Brain microvascular endothelial cell (primary cell): ENCODE data around the gene GNAT3.

Experiments
- DNase-seq: peaks from one replicate; pipeline ENCODE4 v3.0.0-alpha.2; 2020
- H3K27ac ChIP-seq: fragments of 250-450 bp; sonication (Bioruptor Pico); 2 replicates; pipeline ENCODE4 v1.5.1; 2020; ENCODE audit warnings: mild to moderate bottlenecking, moderate library complexity
- H3K27me3 ChIP-seq: fragments of 250-450 bp; sonication (Bioruptor Pico); replicated peaks from 2 replicates; pipeline ENCODE4 v1.5.1; 2020; ENCODE audit warnings: mild to moderate bottlenecking
- H3K36me3 ChIP-seq: fragments of 250-450 bp; sonication (Bioruptor Pico); replicated peaks from 2 replicates; pipeline ENCODE4 v1.5.1; 2020; ENCODE audit warnings: mild to moderate bottlenecking
- H3K4me3 ChIP-seq: 2 replicates; pipeline ENCODE4 v1.5.1; 2011; ENCODE audit warnings: low read depth, mild to moderate bottlenecking, control low read depth, low read length, moderate library complexity
- CTCF ChIP-seq: IDR thresholded peaks from 2 replicates; pipeline ENCODE4 v1.5.1; 2011; ENCODE audit warnings: low read depth, mild to moderate bottlenecking, moderate library complexity, low read length, control low read depth, inconsistent platforms; ENCODE audit errors: missing control alignments
- in situ Hi-C: cut with HindIII; loops from 2 replicates; pipeline ENCODE4 v1.10.0; 2017; ENCODE audit warnings: low sequenced_read_pairs, low pct_ligation_motif_present

The GNAT3 gene

GRCh38 chr7:80520199-80520598, 8.3 kb upstream of the GNAT3 start:
- no peak for TF ChIP-seq CTCF
- Histone ChIP-seq H3K27ac (no peak overlapping the region), H3K36me3 (no peaks in the 10 kb centered on the region), H3K4me3 (no peak overlapping the region), H3K27me3 (no peaks in the 10 kb centered on the region)
- in situ Hi-C loops, result no loop called here
- no peak for DNase-seq

GRCh38 chr7:80517282-80517747, 5.5 kb upstream of the GNAT3 start:
- Histone ChIP-seq H3K27ac (no peak overlapping the region), H3K27me3 (no peaks in the 10 kb centered on the region), H3K4me3 (no peak overlapping the region), H3K36me3 (no peaks in the 10 kb centered on the region)
- no peak for TF ChIP-seq CTCF
- in situ Hi-C loops, result no loop called here
- no peak for DNase-seq

GRCh38 chr7:80515298-80515697, 3.4 kb upstream of the GNAT3 start:
- Histone ChIP-seq H3K27me3 (no peaks in the 10 kb centered on the region), H3K27ac (no peak overlapping the region), H3K4me3 (no peak overlapping the region), H3K36me3 (no peaks in the 10 kb centered on the region)
- DNase-seq, result no peak
- in situ Hi-C loops, result no loop called here
- no peak for TF ChIP-seq CTCF

GRCh38 chr7:80510021-80510420, 1.8 kb downstream of the GNAT3 start:
- no peak for TF ChIP-seq CTCF
- Histone ChIP-seq H3K27me3 (no peaks in the 10 kb centered on the region), H3K27ac (no peak overlapping the region), H3K4me3 (no peak overlapping the region), H3K36me3 (no peaks in the 10 kb centered on the region)
- in situ Hi-C loops, result no loop called here
- no peak for DNase-seq

GRCh38 chr7:80508440-80508839, 3.4 kb downstream of the GNAT3 start:
- Histone ChIP-seq H3K4me3 (no peak overlapping the region), H3K27ac (no peak overlapping the region), H3K36me3 (no peaks in the 10 kb centered on the region), H3K27me3 (no peaks in the 10 kb centered on the region)
- no peak for TF ChIP-seq CTCF
- no peak for DNase-seq
- in situ Hi-C loops, result no loop called here

- in situ Hi-C loops, result no loop called here
- TF ChIP-seq CTCF, result no peak
- H3K27ac ChIP-seq, result no peak overlapping the region
- H3K27me3 ChIP-seq, result no peaks in the 10 kb centered on the region
- no peak for DNase-seq
- H3K4me3 ChIP-seq, result no peak overlapping the region
- no peaks in the 10 kb centered on the region for H3K36me3 ChIP-seq
Measured at GRCh38 chr7:80505900-80506500, 5.9 kb downstream of the GNAT3 start.
